Measurements from ENCODE around the gene PBRM1. TPM values are rescaled to one million over a fixed set of nuclear protein-coding genes. Genes with fewer than 3 reads are reported as not detected.

PBRM1 gene
- total and polyA plus RNA-seq, 8 donors = 6.0 to 130 (median 64.9) TPM

- H3K4me3 ChIP-seq = no peak overlapping the region
- intact Hi-C loops (cut with DNase I; ENCODE audit: low total_unique reads) = no loop called here
- peaks cover 0 to 10% (median 7%) of the 10 kb centered on the region in 4 donors for H3K4me1 ChIP-seq
- TF ChIP-seq POLR2AphosphoS5 (IDR thresholded peaks at IDR 0.05) = no peak
- TF ChIP-seq EP300 (IDR thresholded peaks at IDR 0.05) = no peak
- TF ChIP-seq CTCF (IDR thresholded peaks at IDR 0.05) = no peak
- TF ChIP-seq POLR2A (IDR thresholded peaks at IDR 0.05) = no peak
- peaks cover 0 to 30% (median 0%) of the 10 kb centered on the region in 4 donors for H3K36me3 ChIP-seq
- whole genome bisulfite sequencing, 5 donors = 72 to 85% (median 78%) methylated on average over 3 to 11 of the region's 11 CpGs
- no peak overlapping the region for H3K27ac ChIP-seq
- H3K9me3 ChIP-seq = no peaks in the 10 kb centered on the region
- no peaks in the 10 kb centered on the region for H3K27me3 ChIP-seq
- no peak for DNase-seq
These were observed 171.1 kb downstream of the PBRM1 start for GRCh38 chr3:52514576-52514975.

- intact Hi-C loops (cut with DNase I; ENCODE audit: low total_unique reads) = no loop called here
- Histone ChIP-seq H3K27me3 (no peaks in the 10 kb centered on the region), H3K27ac (no peak overlapping the region), H3K36me3 (peaks cover 0 to 30% (median 0%) of the 10 kb centered on the region in 4 donors), H3K9me3 (no peaks in the 10 kb centered on the region), H3K4me3 (no peak overlapping the region), H3K4me1 (peaks cover 0 to 2% (median under 1%) of the 10 kb centered on the region in 4 donors)
- WGBS, 5 donors = 82 to 93% (median 86%) methylated on average over 6 to 7 of the region's 7 CpGs
- no peak for TF ChIP-seq POLR2AphosphoS5 (IDR thresholded peaks at IDR 0.05)
- TF ChIP-seq POLR2A (IDR thresholded peaks at IDR 0.05) = no peak
- TF ChIP-seq EP300 (IDR thresholded peaks at IDR 0.05) = no peak
- no peak for TF ChIP-seq CTCF (IDR thresholded peaks at IDR 0.05)
- DNase-seq = no peak
These were observed 172.4 kb downstream of the PBRM1 start for GRCh38 chr3:52513281-52513680.

- Histone ChIP-seq H3K36me3 (peaks cover 0 to 33% (median 1%) of the 10 kb centered on the region in 4 donors), H3K4me3 (no peak overlapping the region), H3K4me1 (no peaks in the 10 kb centered on the region), H3K9me3 (no peaks in the 10 kb centered on the region), H3K27ac (no peak overlapping the region), H3K27me3 (no peaks in the 10 kb centered on the region)
- no peak for DNase-seq
- intact Hi-C loops (cut with DNase I; ENCODE audit: low total_unique reads) = no loop called here
- 69 to 90% (median 77%) methylated on average over 2 to 17 of the region's 17 CpGs for WGBS, 5 donors
- TF ChIP-seq CTCF (IDR thresholded peaks at IDR 0.05) (no peak), EP300 (IDR thresholded peaks at IDR 0.05) (no peak), POLR2AphosphoS5 (IDR thresholded peaks at IDR 0.05) (no peak), POLR2A (IDR thresholded peaks at IDR 0.05) (no peak)
These were observed 173.0 kb downstream of the PBRM1 start for GRCh38 chr3:52512727-52513126.

GRCh38 chr3:52512105-52512504, 173.6 kb downstream of the PBRM1 start:
- no peak overlapping the region for H3K4me3 ChIP-seq
- intact Hi-C loops (cut with DNase I; ENCODE audit: low total_unique reads) = no loop called here
- WGBS, 5 donors = 53 to 69% (median 57%) methylated on average over 6 to 8 of the region's 8 CpGs
- H3K4me1 ChIP-seq = no peaks in the 10 kb centered on the region
- H3K27me3 ChIP-seq = no peaks in the 10 kb centered on the region
- H3K27ac ChIP-seq = no peak overlapping the region
- no peaks in the 10 kb centered on the region for H3K9me3 ChIP-seq
- peaks cover 0 to 39% (median 2%) of the 10 kb centered on the region in 4 donors for H3K36me3 ChIP-seq
- no peak for DNase-seq
- TF ChIP-seq EP300 (IDR thresholded peaks at IDR 0.05) = no peak
- no peak for TF ChIP-seq POLR2AphosphoS5 (IDR thresholded peaks at IDR 0.05)
- TF ChIP-seq CTCF (IDR thresholded peaks at IDR 0.05) = no peak
- no peak for TF ChIP-seq POLR2A (IDR thresholded peaks at IDR 0.05)

Measured in stomach (tissue), 9 donors.